Stimulated activated CD8-positive, alpha-beta memory T cell treated with anti-CD3 and anti-CD28 coated beads, Interleukin-12 subunit alpha, Interleukin-12 subunit beta, amount 100 ng/mL, for 24 hours (primary cell): ENCODE data around the gene LCE3B.

ENCODE experiments used
- DNase-seq: peaks from one replicate; pipeline ENCODE4 v3.0.0-alpha.2; 2020; ENCODE audit errors: extremely low read depth

Gene LCE3B

DNA sequence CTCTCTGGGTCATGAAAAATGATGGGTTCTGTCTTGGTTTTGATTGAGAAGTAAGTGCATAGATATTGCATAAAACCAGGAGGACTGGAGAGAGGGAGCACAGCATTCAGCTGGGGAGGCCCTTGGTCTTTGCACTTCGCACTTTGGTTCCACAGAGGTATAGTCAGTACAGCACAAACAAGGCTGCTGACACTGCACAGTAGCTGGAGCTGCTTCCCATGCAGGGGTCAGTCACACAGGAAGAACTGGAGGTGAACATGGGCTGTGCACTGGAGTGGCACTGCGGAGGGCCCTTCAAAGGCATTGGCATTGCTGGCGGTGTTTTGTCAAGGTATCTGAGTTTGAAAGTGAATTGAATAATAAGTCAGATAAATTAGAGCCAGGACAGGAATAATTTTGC, 45.0 kb downstream of the LCE3B start:
- DNase-seq: no peak

DNA sequence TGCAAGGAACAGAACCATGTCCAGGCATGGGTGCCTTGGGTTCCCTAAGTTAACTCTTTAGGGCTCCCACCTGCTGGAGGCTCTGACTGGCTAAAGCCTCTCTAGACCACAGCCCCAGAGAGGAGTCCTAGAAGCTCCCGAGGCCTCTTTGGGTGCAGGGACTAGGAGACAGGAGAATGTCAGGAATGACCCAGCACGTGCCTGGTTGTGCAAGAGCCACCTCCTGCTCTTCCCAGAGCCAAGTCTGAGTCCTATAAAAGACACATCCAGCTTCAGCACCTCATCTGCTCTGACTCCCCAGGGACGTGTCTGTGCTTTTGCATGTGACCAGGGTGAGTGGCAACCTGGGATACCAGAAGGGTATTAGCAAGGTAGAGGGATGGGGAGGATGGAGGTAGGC, 49.5 kb downstream of the LCE3B start, which contains the start of gene LCE2D:
LCE2D (plus strand) TSS at position 283 of the 400 bp plus-strand sequence. CDS start 726 bp downstream, outside the sequence.
- DNase-seq: no peak
